Hepatic stellate cell (primary cell): ENCODE results near the gene SEPTIN2.
"Not testable (repeated sequence)": the region's sequence is repeated elsewhere in the genome, so short reads cannot be mapped to it uniquely, and the experiment has no call there.

Experiments
- DNase-seq: peaks from one replicate; pipeline ENCODE4 v3.0.0; 2011; ENCODE audit warnings: low spot score

The SEPTIN2 gene

DNA sequence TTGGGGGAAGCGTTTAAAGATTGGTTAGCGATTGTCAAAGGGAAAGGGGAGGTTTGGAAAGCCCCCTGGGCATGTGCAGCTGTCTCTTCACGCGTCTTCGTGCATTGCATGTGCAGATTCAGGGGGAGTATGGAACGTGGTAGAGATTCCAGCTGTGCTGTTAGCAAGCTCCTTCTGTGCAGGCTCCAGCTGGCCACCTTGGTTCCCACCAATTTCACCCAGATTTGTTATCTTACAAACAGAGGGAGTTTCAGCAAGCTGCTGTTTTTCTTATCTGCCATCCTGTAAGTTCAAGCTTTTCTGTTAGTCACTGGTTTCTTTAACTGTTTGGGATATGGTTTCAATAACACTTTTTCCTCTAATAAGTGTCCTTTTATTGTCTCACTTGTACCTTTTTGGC lies 70.8 kb downstream of the SEPTIN2 start:
- DNase-seq, result no peak

DNA sequence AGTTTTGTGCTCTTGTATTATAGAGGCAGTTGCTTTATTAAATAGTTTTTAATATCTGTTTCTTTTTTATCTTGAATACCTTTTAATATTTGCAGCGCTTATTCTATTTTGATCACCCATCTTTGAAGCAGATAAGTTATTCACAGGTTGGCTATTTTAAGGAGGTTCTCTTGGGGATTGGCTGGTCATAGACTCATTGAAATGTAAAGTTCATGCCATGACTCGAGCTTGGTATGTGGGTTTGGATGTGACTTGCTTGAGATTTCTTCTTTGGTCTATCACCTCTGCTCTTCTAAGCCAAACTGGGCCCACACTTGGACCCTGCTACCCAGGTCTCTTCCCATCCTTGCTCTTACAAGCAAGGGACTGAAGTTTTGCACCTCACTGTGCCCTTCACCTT lies 74.0 kb downstream of the SEPTIN2 start:
- no peak for DNase-seq

DNA sequence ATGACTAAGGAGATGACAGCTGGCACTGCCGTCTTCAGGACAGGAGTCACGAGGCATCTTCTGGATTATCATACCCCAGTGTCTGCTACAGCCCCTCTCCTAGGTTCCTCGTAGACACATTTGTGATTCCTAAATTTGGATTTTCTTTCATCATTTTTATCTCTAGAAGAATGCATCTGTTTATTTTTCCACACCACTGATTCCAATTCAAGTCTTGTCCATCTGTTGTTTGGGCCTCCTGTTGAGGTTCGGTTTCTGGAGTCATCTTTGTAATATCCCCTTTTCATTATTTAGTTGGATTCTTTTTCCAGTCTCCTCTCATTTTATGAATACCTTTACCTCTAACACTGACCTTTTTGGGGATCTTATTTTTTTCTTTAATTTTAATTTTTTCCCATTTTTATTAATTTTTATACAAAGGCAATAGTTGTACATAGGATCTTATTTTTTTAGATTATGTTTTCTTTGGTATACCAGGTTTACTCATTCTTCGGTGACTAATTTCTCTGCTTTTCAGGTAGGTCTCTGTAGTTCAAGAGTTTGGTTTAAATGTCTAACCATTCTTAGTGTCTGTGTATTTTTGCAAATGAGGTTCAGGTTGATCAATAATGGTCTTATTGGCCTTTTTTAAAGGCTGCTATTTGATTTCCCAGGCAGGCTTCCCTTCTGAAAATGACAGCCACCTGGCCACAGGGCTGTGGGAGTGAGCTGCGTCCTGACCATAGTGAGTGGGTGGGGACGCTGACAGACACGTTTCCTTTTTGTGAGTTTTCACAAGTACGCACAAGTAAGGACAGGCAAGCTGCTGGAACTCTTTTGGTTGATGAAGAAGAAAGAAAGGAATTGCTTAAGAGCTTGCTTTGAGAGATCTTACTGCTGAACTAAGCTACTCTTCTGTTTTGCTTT lies 74.8 kb downstream of the SEPTIN2 start:
- DNase-seq, result no peak

DNA sequence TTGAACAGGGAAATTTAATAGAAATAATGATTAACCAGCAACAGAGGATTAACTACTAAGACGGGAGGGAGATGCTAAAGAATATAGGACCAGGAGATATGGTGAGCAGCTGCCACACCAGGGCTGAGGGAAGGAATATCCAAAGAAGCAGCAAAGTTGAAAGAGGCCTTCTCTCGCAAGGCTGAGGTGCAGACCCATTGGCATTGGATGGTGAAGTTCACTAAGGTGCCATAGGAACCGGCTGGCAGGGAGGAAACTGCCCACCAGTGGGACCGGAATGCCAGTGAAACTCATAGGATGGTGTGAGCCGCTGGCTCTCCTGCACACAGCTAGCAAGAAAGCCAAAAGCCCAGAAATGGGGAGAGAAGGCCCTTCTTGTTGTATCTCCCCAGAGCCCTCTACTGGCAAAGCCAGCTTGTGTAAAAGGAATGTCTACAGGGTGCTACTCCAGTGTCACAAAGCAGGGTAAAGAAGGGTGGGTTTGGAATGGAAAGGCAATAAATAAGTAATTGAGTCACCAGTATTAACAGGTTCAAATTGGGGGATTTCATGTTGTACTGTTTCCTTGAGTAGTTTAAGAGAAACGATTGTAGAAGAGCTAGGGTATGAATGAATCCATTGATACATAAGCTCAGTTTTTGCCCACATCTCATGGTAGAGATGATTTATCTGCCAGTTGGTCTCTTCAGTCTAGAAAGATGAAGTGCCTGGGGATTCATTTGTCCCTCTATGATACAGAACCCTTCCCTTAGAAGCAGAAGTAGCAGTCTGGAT lies 76.4 kb downstream of the SEPTIN2 start:
- peak; percentile 50 for DNase-seq

DNA sequence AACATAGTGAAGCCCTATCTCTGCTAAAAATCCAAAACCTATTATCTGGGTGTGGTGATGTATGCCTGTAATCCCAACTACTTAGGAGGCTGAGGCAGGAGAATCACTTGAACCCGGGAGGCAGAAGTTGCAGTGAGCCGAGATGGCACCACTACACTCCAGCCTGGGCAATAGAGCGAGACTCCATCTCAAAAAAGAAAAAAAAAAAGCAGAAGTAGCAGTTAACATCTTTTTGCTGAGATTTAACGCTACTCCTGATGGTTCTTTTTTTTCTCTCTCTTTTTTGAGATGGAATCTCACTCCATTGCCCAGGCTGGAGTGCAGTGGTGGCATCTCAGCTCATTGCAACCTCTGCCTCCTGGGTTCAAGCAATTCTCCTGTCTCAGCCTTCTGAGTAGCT lies 77.0 kb downstream of the SEPTIN2 start:
- not testable (repeated sequence) for DNase-seq

DNA sequence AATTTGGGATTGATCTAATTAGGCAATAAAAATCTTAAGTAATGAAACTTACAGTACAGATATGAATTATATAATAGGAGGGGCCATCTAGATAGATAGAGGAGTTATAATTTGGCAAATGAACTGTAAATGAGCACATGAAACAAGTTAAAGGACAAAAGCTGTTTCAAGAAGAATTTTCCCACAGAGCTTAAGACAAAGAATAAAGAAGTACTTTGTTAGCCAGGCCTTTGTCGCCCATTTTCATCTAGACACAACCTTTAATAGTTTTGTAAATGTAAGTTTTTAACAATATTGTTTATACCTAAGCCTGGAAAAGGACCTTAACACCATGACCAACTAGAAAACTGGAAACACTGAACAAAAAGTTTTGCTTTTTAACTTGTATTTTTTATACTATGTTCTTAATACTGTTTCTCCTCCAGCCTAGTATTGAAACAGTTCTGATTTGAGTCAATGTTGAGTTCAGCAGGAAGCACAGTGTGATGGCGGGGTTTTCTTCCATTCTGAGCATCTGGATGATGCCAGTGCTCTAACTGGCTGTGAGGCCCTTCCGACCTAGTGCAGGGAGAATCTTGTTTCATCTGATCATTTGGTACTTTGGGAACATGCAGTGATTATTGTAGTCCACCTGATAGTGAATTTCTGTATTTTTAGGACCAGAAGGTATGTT lies 77.9 kb downstream of the SEPTIN2 start:
- DNase-seq, result no peak

DNA sequence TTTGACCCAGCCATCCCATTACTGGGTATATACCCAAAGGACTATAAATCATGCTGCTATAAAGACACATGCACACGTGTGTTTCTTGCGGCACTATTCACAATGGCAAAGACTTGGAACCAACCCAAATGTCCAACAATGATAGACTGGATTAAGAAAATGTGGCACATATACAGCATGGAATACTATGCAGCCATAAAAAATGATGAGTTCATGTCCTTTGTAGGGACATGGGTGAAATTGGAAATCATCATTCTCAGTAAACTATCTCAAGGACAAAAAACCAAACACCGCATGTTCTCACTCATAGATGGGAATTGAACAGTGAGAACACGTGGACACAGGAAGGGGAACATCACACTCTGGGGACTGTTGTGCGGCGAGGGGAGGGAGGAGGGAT lies 81.1 kb downstream of the SEPTIN2 start:
- not testable (repeated sequence) for DNase-seq

DNA sequence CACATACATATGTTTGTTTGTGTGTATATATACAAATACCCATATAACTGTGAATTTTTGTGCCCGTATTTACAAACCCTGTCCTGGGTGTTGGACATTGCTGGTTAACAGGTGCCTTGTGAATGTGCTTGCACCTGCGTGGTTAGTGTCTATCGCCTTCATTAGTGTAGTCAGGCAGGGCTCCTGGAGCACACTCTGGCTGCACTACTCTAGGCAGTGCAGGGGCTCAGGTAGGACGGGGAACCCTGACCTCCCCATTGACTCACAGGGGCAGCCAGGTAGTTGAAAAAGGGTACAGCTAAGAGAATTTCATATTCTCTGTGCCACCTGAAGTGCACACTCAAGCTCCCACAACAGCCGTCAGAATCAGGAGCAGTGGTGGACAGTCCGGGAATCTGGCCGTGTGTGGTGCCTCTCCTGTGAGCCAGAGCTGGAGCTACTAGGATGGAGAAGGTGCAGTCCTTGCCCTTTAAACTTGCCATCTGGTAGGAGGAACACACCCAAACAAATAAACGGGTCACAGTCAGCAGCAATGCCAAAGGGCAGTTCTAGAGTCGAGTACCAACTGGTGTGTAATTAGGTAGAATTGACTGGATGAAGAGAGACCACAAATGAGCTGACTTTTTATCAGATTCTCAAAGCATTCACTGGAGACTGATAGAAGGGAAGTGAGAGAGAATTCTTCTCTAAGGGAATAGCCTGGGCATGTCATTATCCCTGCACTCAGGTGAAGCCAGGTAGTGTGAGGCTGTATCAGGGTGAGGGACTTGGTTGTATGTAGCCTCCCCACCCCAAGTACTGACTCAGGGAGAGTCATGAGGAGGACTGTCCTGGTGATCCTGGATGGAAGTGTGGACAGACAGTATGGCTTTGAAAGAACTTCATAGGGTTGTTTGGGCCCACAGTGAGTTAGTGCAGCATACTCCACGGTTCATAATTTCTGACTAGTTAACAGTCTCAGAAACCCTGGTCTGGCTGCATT lies 84.5 kb downstream of the SEPTIN2 start:
- no peak for DNase-seq
